ENCODE data around the gene GAL3ST2.

- TF ChIP-seq POLR2A (IDR thresholded peaks at IDR 0.05) (no peak), CTCF (IDR thresholded peaks at IDR 0.05) (no peak)
Measured at GRCh38 chr2:241763551-241764274, 12.9 kb upstream of the GAL3ST2 start.

Measured in body of pancreas (tissue), 4 donors.